NCI-H2196 (cell line): ENCODE data around the gene UAP1.
A peak's percentile ranks its signal among the peaks of the same experiment; 100 is the strongest.

Experiments used
- DNase-seq: peaks from one replicate; lab custom pipeline; 2025; ENCODE audit not compliant: unreplicated experiment; lab: John Stamatoyannopoulos, UW

The UAP1 gene

GRCh38 chr1:162612606-162613400 is 51.3 kb downstream of the UAP1 start:
- DNase-seq: no peak

- no peak for DNase-seq
Measured at GRCh38 chr1:162616848-162617247, 55.3 kb downstream of the UAP1 start.

GRCh38 chr1:162617513-162617912 is 56.0 kb downstream of the UAP1 start:
- DNase-seq: no peak

- no peak for DNase-seq
Measured at GRCh38 chr1:162619076-162619475, 57.6 kb downstream of the UAP1 start.

- no peak for DNase-seq
Measured at GRCh38 chr1:162621256-162621655, 59.7 kb downstream of the UAP1 start.

- no peak for DNase-seq
Measured at GRCh38 chr1:162625679-162626078, 64.2 kb downstream of the UAP1 start.

- DNase-seq: no peak
Measured at GRCh38 chr1:162626094-162626493, 64.6 kb downstream of the UAP1 start.

- DNase-seq: no peak
Measured at GRCh38 chr1:162626761-162627160, 65.2 kb downstream of the UAP1 start.

GRCh38 chr1:162627662-162628296 is 66.3 kb downstream of the UAP1 start:
- peak; percentile 19 for DNase-seq

- DNase-seq: no peak
Measured at GRCh38 chr1:162629077-162629627, 67.6 kb downstream of the UAP1 start.

GRCh38 chr1:162629651-162630050 is 68.1 kb downstream of the UAP1 start:
- DNase-seq: no peak

- DNase-seq: no peak
Measured at GRCh38 chr1:162631546-162632191, 70.1 kb downstream of the UAP1 start.

GRCh38 chr1:162632217-162632666 is 70.7 kb downstream of the UAP1 start, which contains the start of gene DDR2:
TSS of gene DDR2 (plus strand) at chr1:162632464. CDS start at chr1:162719064, 86,600 bp downstream.
- DNase-seq: no peak

- DNase-seq: no peak
Measured at GRCh38 chr1:162632698-162633080, 71.2 kb downstream of the UAP1 start.

GRCh38 chr1:162633081-162633762 is 71.7 kb downstream of the UAP1 start:
- DNase-seq: no peak

- DNase-seq: no peak
Measured at GRCh38 chr1:162635418-162635817, 73.9 kb downstream of the UAP1 start.

GRCh38 chr1:162639718-162640117 is 78.2 kb downstream of the UAP1 start:
- DNase-seq: no peak

GRCh38 chr1:162641114-162641513 is 79.6 kb downstream of the UAP1 start:
- DNase-seq: no peak

GRCh38 chr1:162644986-162645314 is 83.4 kb downstream of the UAP1 start:
- DNase-seq: no peak

- no peak for DNase-seq
Measured at GRCh38 chr1:162645666-162646065, 84.1 kb downstream of the UAP1 start.

GRCh38 chr1:162649583-162649982 is 88.1 kb downstream of the UAP1 start:
- peak; percentile 7 for DNase-seq
